Measurements from ENCODE around the gene DMRT2.
A peak's percentile ranks its signal among the peaks of the same experiment; 100 is the strongest.

The DMRT2 gene

GRCh38 chr9:1098551-1098950 is 48.4 kb downstream of the DMRT2 start:
- no peak for TF ChIP-seq CTCF (IDR thresholded peaks at IDR 0.05; ENCODE audit: low read depth, low read length)
- no peak overlapping the region for H3K4me3 ChIP-seq (replicated peaks in 1 of 2; ENCODE audit: low read depth in 2 of 2, low read length in 2 of 2)
- no peak for DNase-seq (ENCODE audit: low read depth in 2 of 2)

DNA sequence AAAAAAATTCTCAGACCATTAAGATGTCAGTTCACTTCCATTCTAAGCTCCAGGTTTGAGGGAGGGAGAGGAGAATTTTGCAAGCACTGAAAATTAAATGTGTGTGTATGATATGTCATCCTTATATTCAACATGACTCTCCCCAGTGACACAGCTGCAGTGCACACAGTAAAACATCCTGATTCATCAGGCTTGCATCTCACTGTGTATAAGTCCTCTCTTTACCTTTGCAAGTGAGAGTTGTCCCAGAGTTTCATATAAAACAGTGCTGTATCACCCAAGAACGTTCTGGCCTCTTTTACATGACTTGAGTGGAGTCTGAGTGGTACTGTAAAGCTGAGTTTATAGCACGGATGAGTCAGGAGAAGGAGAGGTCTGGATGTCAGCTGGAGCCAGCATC is 50.0 kb downstream of the DMRT2 start:
- TF ChIP-seq CTCF (IDR thresholded peaks at IDR 0.05; ENCODE audit: low read depth, low read length): no peak
- H3K4me3 ChIP-seq (replicated peaks in 1 of 2; ENCODE audit: low read depth in 2 of 2, low read length in 2 of 2): no peak overlapping the region
- no peak for DNase-seq (ENCODE audit: low read depth in 2 of 2)

- peak; percentile 66 for TF ChIP-seq CTCF (IDR thresholded peaks at IDR 0.05; ENCODE audit: low read depth, low read length)
- DNase-seq (ENCODE audit: low read depth in 2 of 2): peak; percentile 29 to 44
- H3K4me3 ChIP-seq (replicated peaks in 1 of 2; ENCODE audit: low read depth in 2 of 2, low read length in 2 of 2): no peak overlapping the region
Measured at GRCh38 chr9:1100945-1101344, 50.8 kb downstream of the DMRT2 start.

- no peak for DNase-seq (ENCODE audit: low read depth in 2 of 2)
- no peak for TF ChIP-seq CTCF (IDR thresholded peaks at IDR 0.05; ENCODE audit: low read depth, low read length)
- no peak overlapping the region for H3K4me3 ChIP-seq (replicated peaks in 1 of 2; ENCODE audit: low read depth in 2 of 2, low read length in 2 of 2)
Measured at GRCh38 chr9:1101846-1102641, 51.9 kb downstream of the DMRT2 start.

DNA sequence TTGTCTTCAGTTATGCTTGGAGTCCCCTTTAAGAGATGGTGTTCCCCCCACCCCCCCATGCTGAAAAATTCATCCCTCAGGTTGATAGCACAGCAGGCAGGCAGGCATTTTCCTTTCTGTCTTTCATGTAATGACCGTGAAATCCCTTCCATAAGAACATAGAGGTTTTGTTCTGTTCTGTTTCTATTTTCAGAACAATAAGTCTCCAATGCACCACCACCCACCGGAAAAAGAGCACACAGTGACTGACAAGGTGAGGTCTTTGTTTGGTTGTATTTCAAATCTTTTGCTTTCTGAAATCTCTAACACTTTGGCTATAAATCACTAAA is 52.4 kb downstream of the DMRT2 start:
- no peak for TF ChIP-seq CTCF (IDR thresholded peaks at IDR 0.05; ENCODE audit: low read depth, low read length)
- no peak overlapping the region for H3K4me3 ChIP-seq (replicated peaks in 1 of 2; ENCODE audit: low read depth in 2 of 2, low read length in 2 of 2)
- DNase-seq (ENCODE audit: low read depth in 2 of 2): no peak

Data from cardiac fibroblast (primary cell).